Activated naive CD4-positive, alpha-beta T cell treated with anti-CD3 and anti-CD28 coated beads, Interleukin-2, amount 10 ng/mL, durations not matched to agents 5 hours and 36 hours (primary cell): ENCODE measurements around the gene CNTN2. TPM values are rescaled to one million over a fixed set of nuclear protein-coding genes. Genes with fewer than 3 reads are reported as not detected.

ENCODE experiments used
- total RNA-seq, 2 experiments: library from RNA; stranded (reverse); gene quantifications; one replicate each; pipeline ENCODE4 v1.2.3, GENCODE V29; 2021

The CNTN2 gene
- total RNA-seq: not detected

DNA sequence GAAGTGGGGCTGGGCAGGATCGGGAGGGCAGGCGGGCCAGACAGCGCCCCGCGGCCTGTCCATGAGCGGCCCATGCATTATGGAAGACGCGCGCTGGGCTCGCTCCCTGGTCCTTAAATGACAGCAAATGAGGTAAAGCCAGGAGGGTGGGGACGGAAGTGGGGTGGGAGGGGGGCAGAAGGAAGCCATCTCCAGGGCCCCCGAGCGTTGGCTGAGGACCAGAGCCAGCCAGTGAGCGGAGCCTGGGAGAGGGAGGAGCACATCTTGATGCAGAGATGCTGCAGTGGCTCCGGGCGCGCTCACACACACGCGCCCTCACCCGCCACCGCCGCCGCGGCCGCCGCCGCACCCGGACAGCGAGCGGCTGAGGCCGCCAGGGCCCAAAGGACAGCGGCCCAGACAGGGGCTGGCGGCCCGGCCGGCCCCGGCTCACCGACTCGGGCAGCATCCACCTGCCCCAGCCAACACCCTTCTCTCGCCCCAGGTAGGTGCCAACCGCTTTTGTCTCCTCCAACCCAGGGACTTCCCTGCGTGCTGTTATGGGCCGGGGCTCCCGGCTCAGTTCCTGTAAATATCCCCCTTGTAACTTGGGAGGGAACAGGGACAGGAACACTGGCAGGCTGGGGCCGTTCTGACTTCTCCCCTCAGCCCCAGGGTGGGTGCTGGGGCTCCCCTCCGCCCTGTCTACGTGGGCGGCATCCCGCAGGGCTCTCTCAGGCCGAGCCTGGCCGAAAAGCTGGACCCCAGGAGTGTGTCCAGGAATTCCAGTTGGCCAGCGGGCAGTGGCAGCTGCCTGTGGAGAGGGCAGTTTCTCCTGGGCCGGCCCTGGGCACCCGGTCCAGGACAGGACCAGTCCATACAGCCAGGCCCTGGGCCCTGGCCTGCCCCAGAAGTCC is at the start of gene CNTN2:
CNTN2 (plus strand) TSS at position 302 of the 896 bp plus-strand sequence. CDS start 9,974 bp downstream, outside the sequence.

DNA sequence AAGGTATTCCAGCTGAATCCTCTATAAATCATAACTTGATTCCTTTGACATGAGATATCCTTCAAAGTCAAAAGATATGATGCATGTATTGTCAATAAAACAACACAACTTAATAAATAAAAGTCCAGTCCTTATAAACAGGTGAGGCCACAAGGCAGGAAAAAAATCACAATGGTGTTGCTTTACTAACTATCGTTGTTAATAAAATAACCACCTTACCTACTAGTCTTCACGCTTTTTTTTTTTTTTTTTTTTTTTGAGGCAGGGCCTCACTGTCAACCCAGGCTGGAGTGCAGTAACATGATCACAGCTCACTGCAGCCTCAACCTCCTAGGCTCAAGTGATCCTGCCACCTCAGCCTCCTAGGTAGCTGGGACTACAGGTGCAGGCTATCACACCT is 41.3 kb downstream of the CNTN2 start, which contains the start of gene TMEM81:
TMEM81 (minus strand) TSS at position 101 of the 400 bp plus-strand sequence. CDS start 140 bp downstream, outside the sequence.

GRCh38 chr1:205121660-205122488 is 78.9 kb downstream of the CNTN2 start, which contains the start of gene RBBP5:
TSS of gene RBBP5 (minus strand) at chr1:205121978. CDS start at chr1:205121873, 105 bp downstream.

Other genes with a start within 250 kb of the CNTN2 start
- gene NFASC, start 172.3 kb upstream of the CNTN2 start, total RNA-seq: not detected
- gene TMEM81, start 41.2 kb downstream of the CNTN2 start, total RNA-seq: 1 to 10 TPM; 2.6 to 3.1 TPM
- gene RBBP5, start 78.8 kb downstream of the CNTN2 start, total RNA-seq: 10 to 100 TPM; 18.9 to 19.4 TPM
- 1 to 10 TPM; 8.7 to 9.4 TPM for gene DSTYK, start 168.5 kb downstream of the CNTN2 start, total RNA-seq
- 1 to 10 TPM; 1.1 TPM for gene TMCC2, start 184.7 kb downstream of the CNTN2 start, total RNA-seq